Measurements from ENCODE around the gene ZBTB20. TPM values are rescaled to one million over a fixed set of nuclear protein-coding genes. Genes with fewer than 3 reads are reported as not detected.

Gene ZBTB20
- total and polyA plus RNA-seq, 2 donors (not counting 1 experiment from before 2014, with no cell fraction given), result 4.0 to 123 TPM

GRCh38 chr3:114863848-114864247, 283.2 kb downstream of the ZBTB20 start:
- no peak for ATAC-seq (ENCODE audit: low read depth)
- POLR2A ChIA-PET, result no interaction called here
- TF ChIP-seq CTCF (IDR thresholded peaks at IDR 0.05) (no peak), EZH2 (IDR thresholded peaks at IDR 0.05; ENCODE audit: borderline replicate concordance, insufficient read depth, low read depth, low read length, poor library complexity, severe bottlenecking) (no peak)
- H2AFZ ChIP-seq (ENCODE audit: insufficient read depth, low read depth, low read length, poor library complexity, severe bottlenecking), result no peak overlapping the region
- DNase-seq, result no peak
- peaks cover 19% of the 10 kb centered on the region for H3K4me1 Mint-ChIP-seq
- H3K27me3 Mint-ChIP-seq, result no peaks in the 10 kb centered on the region
- peak overlapping the region in 1 of 2 donors; percentile 6 for H3K27ac ChIP-seq (ENCODE audit: low read length in 2 of 2)
- no peaks in the 10 kb centered on the region for H3K79me2 ChIP-seq (ENCODE audit: control insufficient read depth, insufficient read depth, low read length)
- no peaks in the 10 kb centered on the region for H4K20me1 ChIP-seq (ENCODE audit: control insufficient read depth, insufficient read depth, low read length, poor library complexity, severe bottlenecking)
- CTCF ChIA-PET, result no interaction called here
- peak overlapping the region; percentile 35 for H3K9ac ChIP-seq (ENCODE audit: low read length)
- H3K4me1 ChIP-seq (ENCODE audit: control insufficient read depth in 2 of 2, insufficient read depth in 2 of 2, low read length in 2 of 2), result peaks cover 0 to 7% of the 10 kb centered on the region in 2 donors
- H3K27me3 ChIP-seq (replicated peaks in 1 of 4; ENCODE audit: control extremely low read depth in 1 of 4, control insufficient read depth in 3 of 4, insufficient read depth in 4 of 4, low read length in 3 of 4), result no peaks in the 10 kb centered on the region
- peak overlapping the region; percentile 42 for H3K4me2 ChIP-seq (replicated peaks; ENCODE audit: low read depth, low read length, poor library complexity, severe bottlenecking)
- no CpG with 5 or more reads among the region's 1 CpG for WGBS (ENCODE audit: insufficient coverage)
- peak overlapping the region in 1 of 5 experiments; percentile 6 for H3K4me3 ChIP-seq (ENCODE audit: control extremely low read depth in 1 of 5, extremely low read depth in 1 of 5, insufficient read depth in 1 of 5, low read depth in 2 of 5, low read length in 4 of 5)
- peak overlapping the region; percentile 64 for H3K4me3 Mint-ChIP-seq
- no peaks in the 10 kb centered on the region for H3K9me3 Mint-ChIP-seq (ENCODE audit: insufficient read depth)
- intact Hi-C loops (cut with micrococcal nuclease), result no loop called here
- no peaks in the 10 kb centered on the region for H3K9me3 ChIP-seq (ENCODE audit: control extremely low read depth in 1 of 3, control insufficient read depth in 2 of 3, insufficient read depth in 1 of 3, low read length in 2 of 3)
- H3K36me3 ChIP-seq (replicated peaks in 1 of 2; ENCODE audit: control extremely low read depth in 1 of 2, control insufficient read depth in 1 of 2, extremely low read depth in 1 of 2, insufficient read depth in 2 of 2, low read length in 1 of 2), result no peaks in the 10 kb centered on the region
- no peak overlapping the region for H3K27ac Mint-ChIP-seq

DNA sequence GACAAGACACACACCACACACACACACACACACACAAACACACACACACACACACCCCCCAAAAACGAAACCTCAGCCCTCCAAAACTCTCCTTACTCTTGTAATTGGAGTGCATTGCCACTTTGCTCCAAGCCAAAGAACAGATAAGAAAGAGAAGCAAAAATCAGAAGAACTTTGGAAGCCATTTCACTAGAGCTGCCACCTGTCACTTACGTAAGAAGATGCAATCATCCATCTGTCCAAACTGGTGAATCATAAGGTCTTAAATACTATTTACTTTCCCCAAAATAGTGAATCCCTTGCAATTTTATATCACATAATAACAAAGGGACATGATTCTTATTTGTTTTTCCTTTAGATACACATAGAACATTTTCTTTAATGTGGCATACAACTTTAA, 285.4 kb downstream of the ZBTB20 start:
- no peak for ATAC-seq (ENCODE audit: low read depth)
- Histone ChIP-seq H3K79me2 (ENCODE audit: control insufficient read depth, insufficient read depth, low read length) (no peaks in the 10 kb centered on the region), H3K27me3 (replicated peaks in 1 of 4; ENCODE audit: control extremely low read depth in 1 of 4, control insufficient read depth in 3 of 4, insufficient read depth in 4 of 4, low read length in 3 of 4) (no peaks in the 10 kb centered on the region), H3K4me1 (ENCODE audit: control insufficient read depth in 2 of 2, insufficient read depth in 2 of 2, low read length in 2 of 2) (peaks cover 0 to 17% of the 10 kb centered on the region in 2 donors), H3K27ac (ENCODE audit: low read length in 2 of 2) (no peak overlapping the region), H3K4me2 (replicated peaks; ENCODE audit: low read depth, low read length, poor library complexity, severe bottlenecking) (no peak overlapping the region), H4K20me1 (ENCODE audit: control insufficient read depth, insufficient read depth, low read length, poor library complexity, severe bottlenecking) (no peaks in the 10 kb centered on the region), H3K9me3 (ENCODE audit: control extremely low read depth in 1 of 3, control insufficient read depth in 2 of 3, insufficient read depth in 1 of 3, low read length in 2 of 3) (no peaks in the 10 kb centered on the region), H3K9ac (ENCODE audit: low read length) (no peak overlapping the region), H3K4me3 (ENCODE audit: control extremely low read depth in 1 of 5, extremely low read depth in 1 of 5, insufficient read depth in 1 of 5, low read depth in 2 of 5, low read length in 4 of 5) (no peak overlapping the region), H3K36me3 (replicated peaks in 1 of 2; ENCODE audit: control extremely low read depth in 1 of 2, control insufficient read depth in 1 of 2, extremely low read depth in 1 of 2, insufficient read depth in 2 of 2, low read length in 1 of 2) (no peaks in the 10 kb centered on the region), H2AFZ (ENCODE audit: insufficient read depth, low read depth, low read length, poor library complexity, severe bottlenecking) (no peak overlapping the region)
- ChIA-PET POLR2A (no interaction called here), CTCF (no interaction called here)
- DNase-seq, result no peak
- Mint-ChIP-seq H3K9me3 (ENCODE audit: insufficient read depth) (no peaks in the 10 kb centered on the region), H3K27me3 (no peaks in the 10 kb centered on the region), H3K27ac (no peak overlapping the region), H3K4me1 (peaks cover 40% of the 10 kb centered on the region), H3K4me3 (no peak overlapping the region)
- TF ChIP-seq EZH2 (IDR thresholded peaks at IDR 0.05; ENCODE audit: borderline replicate concordance, insufficient read depth, low read depth, low read length, poor library complexity, severe bottlenecking), result no peak
- TF ChIP-seq CTCF (IDR thresholded peaks at IDR 0.05), result no peak
- 79% methylated on average over 2 of the region's 2 CpGs for WGBS (ENCODE audit: insufficient coverage)
- intact Hi-C loops (cut with micrococcal nuclease), result no loop called here

Measured in B cell (primary cell).